A549 (cell line): ENCODE measurements around the gene ATP10A. TPM values are rescaled to one million over a fixed set of nuclear protein-coding genes. Genes with fewer than 3 reads are reported as not detected.

Source experiments
- ATAC-seq, 2 experiments: fragments of 200-7000 bp in 1 of 2; fragments of >200 bp in 1 of 2; cut with Nextera tagmentation in 1 of 2; cut with Tn5 transposase in 1 of 2; 3 replicates each; pipeline versions ENCODE4 v1.8.0 to v1.9.1; 2018 to 2020; ENCODE audit warnings: mild to moderate bottlenecking in 1 of 2, moderate library complexity in 1 of 2
- CTCF ChIA-PET: fragments of 300-600 bp; sonication (Branson Sonifier 250); formaldehyde crosslinking; extraction: SDS; loops from one replicate; lab custom pipeline; 2021; ENCODE audit warnings: antibody characterized with exemption, inconsistent platforms; lab: Yijun Ruan, JAX
- POLR2A ChIA-PET: fragments of 350-600 bp; formaldehyde crosslinking; extraction: SDS; loops from one replicate; lab custom pipeline; 2021; ENCODE audit warnings: antibody characterized with exemption, inconsistent platforms; lab: Yijun Ruan, JAX
- DNase-seq, 2 experiments: peaks; one replicate each; pipeline versions ENCODE4 v3.0.0 to v3.0.0-alpha.2; 2011 to 2016; ENCODE audit warnings: low read depth in 1 of 2, low spot score in 1 of 2
- FAIRE-seq: peaks from 2 replicates; lab custom pipeline; 2011; peaks lifted over from hg19 to GRCh38; lab: Jason Lieb, UNC
- H3K27ac ChIP-seq, 2 experiments: fragments of >200 bp; sonication (Bioruptor Twin); formaldehyde crosslinking; 3 replicates each; pipeline ENCODE4 v1.5.1; 2016 to 2017
- H3K4me1 ChIP-seq: fragments of >200 bp; sonication (Bioruptor Twin); formaldehyde crosslinking; 3 replicates; pipeline ENCODE4 v1.6.1; 2016
- H3K4me2 ChIP-seq: fragments of >200 bp; sonication (Bioruptor Twin); formaldehyde crosslinking; 3 replicates; pipeline ENCODE4 v1.6.1; 2016
- H3K4me3 ChIP-seq: fragments of >200 bp; sonication (Bioruptor Twin); formaldehyde crosslinking; 3 replicates; pipeline ENCODE4 v1.5.1; 2016
- H3K9me3 ChIP-seq: fragments of >200 bp; sonication (Bioruptor Twin); formaldehyde crosslinking; 3 replicates; pipeline ENCODE4 v1.6.1; 2016
- BHLHE40 ChIP-seq: IDR thresholded peaks from 2 replicates; pipeline ENCODE4 v1.6.1; 2012; ENCODE audit warnings: low read depth, low read length, inconsistent platforms
- CBX8 ChIP-seq: fragments of 200-600 bp; sonication (generic); IDR thresholded peaks from 2 replicates; pipeline ENCODE4 v1.6.1; 2016
- EHF ChIP-seq: fragments of 250-450 bp; sonication (Bioruptor Pico); IDR thresholded peaks from 2 replicates; pipeline ENCODE4 v1.5.0; 2020; ENCODE audit warnings: mild to moderate bottlenecking
- EHMT2 ChIP-seq: fragments of 200-600 bp; sonication (generic); IDR thresholded peaks from 2 replicates; pipeline ENCODE4 v1.6.1; 2016; ENCODE audit warnings: antibody characterized with exemption, low read depth, mild to moderate bottlenecking, moderate library complexity
- EP300 ChIP-seq, 2 experiments: fragments of >200 bp; sonication (Bioruptor Twin); formaldehyde crosslinking; IDR thresholded peaks; 2 replicates in 1 of 2; 3 replicates in 1 of 2; pipeline ENCODE4 v1.6.1; 2016 to 2017
- FOSB ChIP-seq: fragments of 250-450 bp; sonication (Bioruptor Pico); IDR thresholded peaks from 2 replicates; pipeline ENCODE4 v1.5.0; 2020; ENCODE audit warnings: mild to moderate bottlenecking, moderate library complexity
- FOXS1 ChIP-seq: fragments of 250-450 bp; sonication (Bioruptor Pico); IDR thresholded peaks from 2 replicates; pipeline ENCODE4 v1.5.0; 2020; ENCODE audit warnings: mild to moderate bottlenecking, moderate library complexity
- HEYL ChIP-seq: fragments of 250-450 bp; sonication (Bioruptor Pico); IDR thresholded peaks from 2 replicates; pipeline ENCODE4 v1.8.0; 2021; ENCODE audit warnings: mild to moderate bottlenecking, moderate library complexity
- HOXA7 ChIP-seq: fragments of 250-450 bp; sonication (Bioruptor Pico); IDR thresholded peaks from 2 replicates; pipeline ENCODE4 v1.5.0; 2020; ENCODE audit warnings: mild to moderate bottlenecking, moderate library complexity
- KDM5A ChIP-seq: fragments of 200-600 bp; sonication (generic); IDR thresholded peaks from 2 replicates; pipeline ENCODE4 v1.6.1; 2016; ENCODE audit warnings: antibody characterized with exemption, mild to moderate bottlenecking
- MAFK ChIP-seq: fragments of 450-650 bp; IDR thresholded peaks from 2 replicates; pipeline ENCODE4 v1.6.1; 2014; ENCODE audit not compliant: partially characterized antibody
- NFE2L2 ChIP-seq: fragments of 150-350 bp; conservative IDR thresholded peaks from 2 replicates; pipeline ENCODE4 v1.6.1; 2014; ENCODE audit warnings: low read length
- PHF8 ChIP-seq: fragments of 200-600 bp; sonication (generic); IDR thresholded peaks from 2 replicates; pipeline ENCODE4 v1.6.1; 2016; ENCODE audit warnings: low read depth, mild to moderate bottlenecking, antibody characterized with exemption, moderate library complexity, borderline replicate concordance
- RAD21 ChIP-seq, 2 experiments: fragments of >200 bp in 1 of 2; sonication (Bioruptor Twin) in 1 of 2; formaldehyde crosslinking in 1 of 2; IDR thresholded peaks in 1 of 2; conservative IDR thresholded peaks in 1 of 2; 2 replicates in 1 of 2; 3 replicates in 1 of 2; pipeline ENCODE4 v1.6.1; 2012 to 2018; ENCODE audit warnings: inconsistent platforms in 1 of 2
- SREBF2 ChIP-seq: fragments of 450-650 bp; IDR thresholded peaks from 2 replicates; pipeline ENCODE4 v1.6.1; 2014; ENCODE audit warnings: mild to moderate bottlenecking, moderate library complexity
- TFCP2L1 ChIP-seq: fragments of 250-450 bp; sonication (Bioruptor Pico); IDR thresholded peaks from 2 replicates; pipeline ENCODE4 v1.5.0; 2021; ENCODE audit warnings: mild to moderate bottlenecking
- TP53 ChIP-seq: fragments of 250-450 bp; sonication (Bioruptor Pico); IDR thresholded peaks from 2 replicates; pipeline ENCODE4 v1.5.0; 2021; ENCODE audit warnings: mild to moderate bottlenecking, moderate library complexity
- ZFP36 ChIP-seq: fragments of 450-650 bp; IDR thresholded peaks from 2 replicates; pipeline ENCODE4 v1.6.1; 2014; ENCODE audit warnings: borderline replicate concordance; ENCODE audit not compliant: partially characterized antibody
- ZSCAN20 ChIP-seq: fragments of 250-450 bp; sonication (Bioruptor Pico); IDR thresholded peaks from 2 replicates; pipeline ENCODE4 v1.8.0; 2022; ENCODE audit warnings: mild to moderate bottlenecking, moderate library complexity
- WGBS: methylation state at CpG from one replicate; pipeline ENCODE4 v1.1.6; 2017; ENCODE audit errors: missing lambda C conversion rate; 5-methylcytosine and 5-hydroxymethylcytosine counted together
- polyA plus RNA-seq, 4 experiments: library from polyadenylated mRNA; depleted of rRNA in 3 of 4; stranded (reverse); fragments of >200 nt; fragmentation: RNase III in 1 of 4; extraction: RNeasy Plus Mini Kit Qiagen cat#74134 plus additional on column Dnase treatment in 1 of 4; gene quantifications; 2 replicates in 3 of 4; 3 replicates in 1 of 4; pipeline ENCODE4 v1.2.3, GENCODE V29; 2011 to 2017
- TF ChIP-seq, protein P1 (sequence below): fragments of 150-350 bp; IDR thresholded peaks from 2 replicates; pipeline ENCODE4 v1.6.1; 2014; ENCODE audit warnings: low read depth, mild to moderate bottlenecking, low read length
- TF ChIP-seq, protein P2 (sequence below): fragments of 450-650 bp; IDR thresholded peaks from 2 replicates; pipeline ENCODE4 v1.6.1; 2014; ENCODE audit warnings: antibody characterized with exemption
- TF ChIP-seq, protein P3 (sequence below): fragments of 250-450 bp; sonication (Bioruptor Pico); IDR thresholded peaks from 2 replicates; pipeline ENCODE4 v1.5.0; 2021; ENCODE audit warnings: mild to moderate bottlenecking, moderate library complexity, borderline replicate concordance
- TF ChIP-seq, protein P4 (sequence below): fragments of >200 bp; sonication (Bioruptor Twin); formaldehyde crosslinking; IDR thresholded peaks from 2 replicates; pipeline ENCODE4 v1.6.1; 2016
- TF ChIP-seq, protein P5 (sequence below): fragments of >200 bp; sonication (Bioruptor Twin); formaldehyde crosslinking; IDR thresholded peaks from 3 replicates; pipeline ENCODE4 v1.5.1; 2016

The ATP10A gene
- polyA plus RNA-seq, 2 of the 4 experiments (the other 2 are of a cell fraction): 5.9 to 7.6 TPM

DNA sequence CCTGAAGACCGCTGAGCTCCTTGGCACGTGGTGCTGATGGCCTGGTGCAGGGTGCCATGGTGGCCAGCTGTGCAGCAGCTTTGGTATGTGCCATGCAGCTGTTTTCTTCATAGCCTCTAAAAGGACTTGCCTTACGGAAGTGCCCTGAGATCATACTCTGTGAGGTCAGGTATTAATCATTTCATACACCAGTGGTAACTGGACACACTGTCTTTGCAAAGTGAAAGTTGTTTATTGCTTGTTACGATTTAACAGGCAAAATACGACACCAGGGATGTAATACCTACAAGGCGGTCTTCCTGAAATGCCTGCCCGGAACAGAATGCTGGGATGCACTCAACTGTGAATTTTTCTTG is 184.6 kb downstream of the ATP10A start (continued):
- TF ChIP-seq, protein P1, sequence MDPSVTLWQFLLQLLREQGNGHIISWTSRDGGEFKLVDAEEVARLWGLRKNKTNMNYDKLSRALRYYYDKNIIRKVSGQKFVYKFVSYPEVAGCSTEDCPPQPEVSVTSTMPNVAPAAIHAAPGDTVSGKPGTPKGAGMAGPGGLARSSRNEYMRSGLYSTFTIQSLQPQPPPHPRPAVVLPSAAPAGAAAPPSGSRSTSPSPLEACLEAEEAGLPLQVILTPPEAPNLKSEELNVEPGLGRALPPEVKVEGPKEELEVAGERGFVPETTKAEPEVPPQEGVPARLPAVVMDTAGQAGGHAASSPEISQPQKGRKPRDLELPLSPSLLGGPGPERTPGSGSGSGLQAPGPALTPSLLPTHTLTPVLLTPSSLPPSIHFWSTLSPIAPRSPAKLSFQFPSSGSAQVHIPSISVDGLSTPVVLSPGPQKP: no peak
- TF ChIP-seq, protein P2, sequence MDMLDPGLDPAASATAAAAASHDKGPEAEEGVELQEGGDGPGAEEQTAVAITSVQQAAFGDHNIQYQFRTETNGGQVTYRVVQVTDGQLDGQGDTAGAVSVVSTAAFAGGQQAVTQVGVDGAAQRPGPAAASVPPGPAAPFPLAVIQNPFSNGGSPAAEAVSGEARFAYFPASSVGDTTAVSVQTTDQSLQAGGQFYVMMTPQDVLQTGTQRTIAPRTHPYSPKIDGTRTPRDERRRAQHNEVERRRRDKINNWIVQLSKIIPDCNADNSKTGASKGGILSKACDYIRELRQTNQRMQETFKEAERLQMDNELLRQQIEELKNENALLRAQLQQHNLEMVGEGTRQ: no peak
- TF ChIP-seq ZFP36: no peak
- TF ChIP-seq CBX8: no peak

DNA sequence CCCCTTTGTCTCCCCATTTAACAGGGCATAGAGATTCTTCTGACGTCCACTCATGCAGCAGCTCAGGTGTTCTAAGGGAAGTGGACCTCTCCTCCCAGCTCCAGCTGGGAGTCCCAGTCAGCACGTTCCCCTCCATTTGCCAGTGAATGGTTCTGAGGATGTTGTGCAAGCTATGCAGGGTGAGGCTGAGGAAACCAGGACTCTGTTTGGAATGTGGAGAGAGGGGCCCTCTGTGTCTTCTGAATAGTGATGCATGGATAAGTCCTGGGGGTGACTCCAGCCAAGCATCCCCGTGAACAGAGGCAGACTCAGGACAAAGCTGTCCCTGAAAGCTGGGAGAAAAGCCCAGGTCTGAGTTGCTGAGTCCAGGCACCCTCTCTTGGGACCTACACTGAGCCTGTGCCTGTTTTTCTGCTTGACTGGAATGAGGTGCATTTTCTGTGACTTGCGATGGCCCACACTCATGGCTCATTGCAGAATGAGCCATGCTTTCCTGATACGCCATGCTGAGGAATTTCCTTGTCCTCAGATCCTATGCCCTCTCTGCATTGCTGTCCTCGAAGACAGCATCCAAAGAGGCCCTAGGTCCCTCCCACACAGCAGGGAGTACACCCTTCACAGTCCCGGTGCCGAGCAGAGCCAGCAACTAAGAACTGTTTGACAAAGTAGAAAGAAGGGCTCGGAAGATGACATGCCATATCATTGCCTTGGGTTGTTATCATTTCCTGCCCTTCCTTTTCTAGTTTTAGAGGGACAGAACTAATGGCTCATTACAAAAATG is 185.2 kb downstream of the ATP10A start:
- POLR2A ChIA-PET: no interaction called here
- 73% methylated on average over 9 of the region's 9 CpGs for WGBS
- DNase-seq: no peak
- Histone ChIP-seq H3K27ac (no peak overlapping the region), H3K4me1 (no peaks in the 10 kb centered on the region), H3K9me3 (no peaks in the 10 kb centered on the region), H3K4me3 (no peak overlapping the region), H3K4me2 (no peak overlapping the region)
- CTCF ChIA-PET: no interaction called here
- ATAC-seq: no peak
- FAIRE-seq: no peak
- TF ChIP-seq RAD21 (conservative IDR thresholded peaks at IDR 0.05 in 1 of 2, IDR thresholded peaks at IDR 0.05 in 1 of 2) (no peak), TFCP2L1 (CRISPR knock-in tag) (no peak), MAFK (no peak), BHLHE40 (no peak), EP300 (IDR thresholded peaks at IDR 0.05) (no peak), CBX8 (no peak)
- TF ChIP-seq, protein P3, sequence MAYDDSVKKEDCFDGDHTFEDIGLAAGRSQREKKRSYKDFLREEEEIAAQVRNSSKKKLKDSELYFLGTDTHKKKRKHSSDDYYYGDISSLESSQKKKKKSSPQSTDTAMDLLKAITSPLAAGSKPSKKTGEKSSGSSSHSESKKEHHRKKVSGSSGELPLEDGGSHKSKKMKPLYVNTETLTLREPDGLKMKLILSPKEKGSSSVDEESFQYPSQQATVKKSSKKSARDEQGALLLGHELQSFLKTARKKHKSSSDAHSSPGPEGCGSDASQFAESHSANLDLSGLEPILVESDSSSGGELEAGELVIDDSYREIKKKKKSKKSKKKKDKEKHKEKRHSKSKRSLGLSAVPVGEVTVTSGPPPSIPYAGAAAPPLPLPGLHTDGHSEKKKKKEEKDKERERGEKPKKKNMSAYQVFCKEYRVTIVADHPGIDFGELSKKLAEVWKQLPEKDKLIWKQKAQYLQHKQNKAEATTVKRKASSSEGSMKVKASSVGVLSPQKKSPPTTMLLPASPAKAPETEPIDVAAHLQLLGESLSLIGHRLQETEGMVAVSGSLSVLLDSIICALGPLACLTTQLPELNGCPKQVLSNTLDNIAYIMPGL: no peak
- TF ChIP-seq, protein P4, sequence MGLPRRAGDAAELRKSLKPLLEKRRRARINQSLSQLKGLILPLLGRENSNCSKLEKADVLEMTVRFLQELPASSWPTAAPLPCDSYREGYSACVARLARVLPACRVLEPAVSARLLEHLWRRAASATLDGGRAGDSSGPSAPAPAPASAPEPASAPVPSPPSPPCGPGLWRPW: no peak

DNA sequence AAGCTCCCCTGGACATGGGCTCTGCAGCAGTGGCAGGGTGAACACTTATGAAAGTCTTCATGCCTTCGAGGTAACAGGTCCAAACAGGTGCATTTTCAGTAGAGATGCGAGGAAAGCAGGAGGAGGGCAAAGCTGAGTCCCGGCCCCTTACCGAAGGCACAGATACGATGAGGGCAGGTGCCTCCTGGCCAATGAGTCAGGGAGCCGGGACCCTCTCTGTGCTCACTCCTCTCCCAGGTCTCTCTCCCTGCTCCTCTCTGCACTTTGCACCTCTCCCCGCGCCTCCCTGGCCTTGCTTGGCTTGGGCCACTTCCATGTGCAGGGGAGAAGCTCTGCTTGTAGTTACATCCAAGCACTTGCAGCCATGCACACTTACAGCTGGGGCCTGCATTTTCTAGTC is 187.1 kb downstream of the ATP10A start:
- no peak for ATAC-seq
- no peak overlapping the region for H3K4me2 ChIP-seq
- 86% methylated on average over 8 of the region's 8 CpGs for WGBS
- no peak for DNase-seq
- H3K9me3 ChIP-seq: no peaks in the 10 kb centered on the region
- no peak overlapping the region for H3K27ac ChIP-seq
- CTCF ChIA-PET: interaction anchor here (1.2 kb wide), 1 partner anchor 11 kb away, joined by 3 read pairs; no protein-coding TSS in a partner anchor
- no peaks in the 10 kb centered on the region for H3K4me1 ChIP-seq
- POLR2A ChIA-PET: no interaction called here
- H3K4me3 ChIP-seq: no peak overlapping the region
- FAIRE-seq: no peak
- TF ChIP-seq EHMT2: no peak
- TF ChIP-seq NFE2L2: no peak
- no peak for TF ChIP-seq SREBF2
- TF ChIP-seq ZSCAN20: no peak
- no peak for TF ChIP-seq KDM5A
- TF ChIP-seq HEYL: no peak
- no peak for TF ChIP-seq EP300 (IDR thresholded peaks at IDR 0.05)
- no peak for TF ChIP-seq EHF
- no peak for TF ChIP-seq FOXS1 (CRISPR knock-in tag)
- no peak for TF ChIP-seq FOSB
- TF ChIP-seq TP53 (CRISPR knock-in tag): no peak
- no peak for TF ChIP-seq PHF8
- TF ChIP-seq, protein P1: no peak
- TF ChIP-seq, protein P5, sequence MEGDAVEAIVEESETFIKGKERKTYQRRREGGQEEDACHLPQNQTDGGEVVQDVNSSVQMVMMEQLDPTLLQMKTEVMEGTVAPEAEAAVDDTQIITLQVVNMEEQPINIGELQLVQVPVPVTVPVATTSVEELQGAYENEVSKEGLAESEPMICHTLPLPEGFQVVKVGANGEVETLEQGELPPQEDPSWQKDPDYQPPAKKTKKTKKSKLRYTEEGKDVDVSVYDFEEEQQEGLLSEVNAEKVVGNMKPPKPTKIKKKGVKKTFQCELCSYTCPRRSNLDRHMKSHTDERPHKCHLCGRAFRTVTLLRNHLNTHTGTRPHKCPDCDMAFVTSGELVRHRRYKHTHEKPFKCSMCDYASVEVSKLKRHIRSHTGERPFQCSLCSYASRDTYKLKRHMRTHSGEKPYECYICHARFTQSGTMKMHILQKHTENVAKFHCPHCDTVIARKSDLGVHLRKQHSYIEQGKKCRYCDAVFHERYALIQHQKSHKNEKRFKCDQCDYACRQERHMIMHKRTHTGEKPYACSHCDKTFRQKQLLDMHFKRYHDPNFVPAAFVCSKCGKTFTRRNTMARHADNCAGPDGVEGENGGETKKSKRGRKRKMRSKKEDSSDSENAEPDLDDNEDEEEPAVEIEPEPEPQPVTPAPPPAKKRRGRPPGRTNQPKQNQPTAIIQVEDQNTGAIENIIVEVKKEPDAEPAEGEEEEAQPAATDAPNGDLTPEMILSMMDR: no peak
- no peak for TF ChIP-seq HOXA7 (CRISPR knock-in tag)
